H54 (cell line): Measurements from ENCODE around the gene MTHFS.
"Not testable (repeated sequence)": the region's sequence is repeated elsewhere in the genome, so short reads cannot be mapped to it uniquely, and the experiment has no call there.

Source experiments
- DNase-seq: peaks from one replicate; pipeline ENCODE4 v3.0.0; 2011; ENCODE audit warnings: low spot score, mixed read lengths; ENCODE audit not compliant: insufficient read length
- FAIRE-seq: peaks from 3 replicates; lab custom pipeline; 2011; peaks lifted over from hg19 to GRCh38; lab: Jason Lieb, UNC
- POLR2A ChIP-seq: IDR thresholded peaks from 2 replicates; pipeline ENCODE4 v1.6.1; 2011; ENCODE audit warnings: low read depth, mild to moderate bottlenecking, low read length

Gene MTHFS

DNA sequence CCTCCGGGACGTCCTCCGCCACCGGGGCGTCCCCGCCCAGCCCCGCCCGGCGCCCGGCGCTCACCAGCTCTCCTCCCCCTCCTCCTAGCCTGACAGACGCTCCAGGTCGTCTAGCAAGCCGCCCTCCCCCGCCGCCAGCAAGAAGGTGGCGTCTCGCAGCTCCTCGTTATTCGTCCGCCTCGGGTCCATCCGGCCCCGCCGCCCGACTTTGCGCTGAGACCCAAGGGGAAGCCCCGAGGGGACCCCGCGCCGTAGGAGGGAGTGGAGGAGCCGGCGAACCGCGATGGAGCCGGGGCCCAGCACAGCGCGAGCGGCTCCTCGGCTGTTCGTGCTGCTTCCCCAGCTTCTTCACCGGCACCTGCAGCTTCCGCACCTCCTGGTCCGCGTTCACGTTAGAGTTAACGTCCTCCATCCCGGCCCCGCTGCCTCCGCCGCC is 26.3 kb upstream of the MTHFS start:
- DNase-seq (peak; percentile 35), FAIRE-seq (no peak)
- no peak for TF ChIP-seq POLR2A

DNA sequence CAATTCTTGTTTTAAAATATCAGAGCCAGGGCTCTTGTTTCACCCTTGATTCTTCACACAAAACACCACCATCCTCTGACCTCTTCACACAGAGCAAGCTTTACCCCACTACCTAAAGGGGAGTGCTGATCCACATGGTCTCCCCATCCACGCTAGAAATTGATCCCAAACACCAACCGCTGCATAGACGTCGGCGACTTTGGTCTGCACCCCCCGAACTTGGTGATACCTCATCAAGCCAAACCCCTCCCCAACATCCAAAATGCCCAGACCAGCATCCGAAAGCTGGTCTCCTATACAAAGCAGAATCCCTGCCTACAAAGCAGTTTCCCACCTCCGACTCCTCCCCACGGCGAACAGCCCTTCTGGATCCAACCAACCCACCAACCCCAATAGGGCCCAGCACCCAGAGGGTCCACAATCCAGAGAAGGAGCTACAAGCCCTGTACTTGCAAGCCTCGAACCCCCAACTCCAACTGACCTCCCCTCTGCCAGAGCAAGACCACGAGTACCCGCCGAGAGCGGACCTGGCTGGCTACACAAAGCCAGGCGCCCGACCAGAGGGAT is 25.8 kb upstream of the MTHFS start:
- DNase-seq (no peak), FAIRE-seq (no peak)
- no peak for TF ChIP-seq POLR2A

DNA sequence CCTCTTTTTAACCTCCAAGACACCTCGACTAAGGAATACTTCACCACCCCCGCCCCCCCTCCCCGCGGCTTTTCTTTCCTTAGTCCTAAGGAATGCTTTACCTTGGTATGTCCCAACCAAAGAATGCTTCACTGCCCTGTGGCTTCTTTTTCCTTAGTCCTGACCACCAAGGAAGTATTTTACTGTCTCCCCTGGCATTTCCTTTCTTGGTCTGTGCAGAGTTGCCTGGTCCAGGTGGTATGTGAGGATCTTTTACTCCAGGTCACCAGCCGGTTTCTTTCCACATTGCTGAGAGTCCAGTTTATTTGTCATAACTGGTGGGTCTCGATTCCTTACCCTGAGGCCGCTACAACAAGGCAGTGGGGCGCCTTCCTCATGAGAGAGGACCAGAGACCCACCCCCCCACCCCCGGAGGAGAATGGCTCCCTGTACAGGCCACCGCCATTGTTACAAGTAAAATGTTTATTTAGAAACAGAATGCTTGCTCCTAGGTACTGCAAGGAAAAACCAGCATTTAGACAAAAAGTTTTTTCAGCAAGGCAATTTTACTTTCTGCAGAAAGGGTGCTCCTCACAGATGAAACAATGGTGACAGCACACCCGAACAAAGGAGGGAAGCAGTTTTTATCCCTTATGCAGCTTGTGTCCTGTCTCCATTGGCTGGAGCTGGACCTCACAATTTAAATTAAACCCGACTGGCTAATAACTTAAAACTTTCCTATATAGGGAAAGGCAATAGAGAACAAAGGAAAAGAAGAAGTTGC is 23.1 kb upstream of the MTHFS start:
- FAIRE-seq (no peak), DNase-seq (no peak)
- TF ChIP-seq POLR2A = no peak

DNA sequence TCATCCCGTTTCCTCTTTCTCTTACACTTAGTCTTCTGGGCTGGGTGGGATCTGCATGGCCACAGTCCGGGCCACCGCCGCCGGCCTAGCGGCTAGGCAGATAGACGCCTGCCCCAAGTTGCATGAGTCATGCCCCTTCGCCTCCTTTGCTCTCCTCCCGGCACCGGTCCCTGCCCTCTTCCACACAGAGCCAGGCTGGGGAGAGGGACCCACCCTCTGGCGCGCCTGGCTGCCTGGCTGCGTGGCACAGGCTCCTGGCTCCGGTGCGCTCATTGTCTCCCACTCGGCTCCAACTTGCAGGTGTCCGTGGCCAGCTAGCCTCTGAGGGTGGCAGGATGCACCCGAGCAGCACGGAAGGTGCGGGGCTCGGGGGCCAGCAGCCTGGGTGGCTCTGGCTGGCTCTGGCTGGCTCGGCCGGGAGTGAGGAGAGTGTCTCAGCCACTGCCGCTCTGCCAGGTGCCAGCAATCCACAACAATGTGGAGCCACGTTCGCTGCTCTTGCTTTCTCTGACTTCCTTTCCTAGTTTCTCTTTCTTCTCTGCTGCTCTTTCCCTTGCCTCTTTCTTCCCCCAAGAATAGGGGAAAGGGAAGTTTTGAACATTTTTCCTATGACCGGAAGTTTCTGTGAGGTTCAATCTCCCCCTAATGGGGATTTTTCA is 22.4 kb upstream of the MTHFS start:
- DNase-seq (no peak), FAIRE-seq (no peak)
- no peak for TF ChIP-seq POLR2A

DNA sequence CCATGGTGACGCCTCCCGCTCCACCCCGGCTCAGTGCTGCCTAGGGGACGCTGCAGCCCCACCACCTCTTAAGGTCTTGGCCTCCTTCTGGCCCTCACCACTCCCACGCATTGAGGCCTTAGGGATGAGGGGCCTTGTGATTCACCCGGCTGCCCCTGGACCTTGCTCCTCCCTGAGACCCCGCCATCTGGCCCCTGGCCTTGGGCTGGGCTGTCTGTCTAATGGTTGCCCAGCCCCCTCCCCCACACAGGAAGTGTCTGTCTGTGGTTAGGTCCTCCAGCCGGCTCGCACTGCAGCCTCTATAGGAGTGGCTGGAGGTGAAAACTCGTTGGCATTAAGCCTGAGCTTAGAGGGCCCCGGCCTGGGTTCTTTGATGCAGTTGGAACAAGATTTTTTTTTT is 21.5 kb upstream of the MTHFS start:
- no peak for FAIRE-seq
- no peak for TF ChIP-seq POLR2A
- no peak for DNase-seq

DNA sequence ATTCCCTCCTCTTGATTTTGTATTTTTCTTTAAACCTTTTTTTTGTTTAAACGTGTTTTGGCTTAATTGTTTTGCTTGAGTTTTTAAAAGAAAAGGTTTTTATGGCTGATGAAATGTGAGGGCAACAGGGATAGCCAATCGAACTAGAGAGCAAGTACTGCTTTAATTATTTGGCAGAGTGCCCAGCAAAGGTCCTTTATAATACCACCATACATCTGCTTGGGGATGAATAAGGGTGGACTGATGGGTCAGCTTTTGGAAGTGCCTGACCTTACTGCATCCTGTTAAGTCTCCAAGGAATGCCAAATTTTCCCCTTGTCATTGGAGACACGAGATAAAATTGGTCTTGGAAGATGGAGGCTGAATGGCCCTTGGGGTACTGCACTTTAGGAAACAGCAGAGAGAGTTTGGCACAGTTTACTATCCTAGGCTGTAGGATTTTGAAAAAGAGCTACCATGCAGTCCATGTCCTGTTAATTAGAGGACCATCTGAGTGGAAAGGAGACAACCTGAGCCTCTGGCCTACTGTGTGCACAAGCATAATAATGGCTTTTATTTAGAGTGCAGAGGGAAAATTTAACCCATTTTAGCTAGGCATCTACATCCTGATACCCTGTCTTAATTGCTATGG is 19.8 kb upstream of the MTHFS start:
- FAIRE-seq (no peak), DNase-seq (no peak)
- TF ChIP-seq POLR2A = no peak

DNA sequence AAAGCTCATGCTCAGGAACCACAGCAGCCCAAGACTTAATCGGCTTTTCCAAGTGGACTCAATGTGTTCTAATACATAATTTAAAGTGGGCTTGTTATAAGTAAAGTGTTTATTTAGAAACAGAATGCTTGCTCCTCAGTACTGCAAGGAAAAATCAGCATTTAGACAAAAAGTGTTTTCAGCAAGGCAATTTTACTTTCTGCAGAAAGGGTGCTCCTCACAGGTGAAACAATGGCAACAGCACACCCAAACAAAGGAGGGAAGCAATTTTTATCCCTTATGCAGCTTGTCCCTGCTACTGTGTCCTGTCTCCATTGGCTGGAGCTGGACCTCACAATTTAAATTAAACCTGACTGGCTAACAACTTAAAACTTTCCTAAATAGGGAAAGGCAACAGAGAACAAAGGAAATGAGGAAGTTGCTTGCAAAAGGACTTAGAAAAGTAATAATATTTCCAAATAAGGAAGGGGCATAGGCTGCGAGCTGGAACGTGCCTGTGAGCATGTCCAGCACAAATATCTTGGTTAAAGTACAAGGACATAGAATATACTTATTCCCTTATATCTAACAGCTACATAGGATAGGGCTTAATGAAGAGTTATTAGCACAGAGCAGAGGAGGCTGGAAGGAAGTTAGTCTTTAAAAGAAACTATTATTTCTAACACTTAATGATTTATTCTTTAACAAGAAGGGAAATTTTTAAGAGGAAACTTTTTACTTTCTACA is 19.1 kb upstream of the MTHFS start:
- not testable (repeated sequence) for DNase-seq, FAIRE-seq

DNA sequence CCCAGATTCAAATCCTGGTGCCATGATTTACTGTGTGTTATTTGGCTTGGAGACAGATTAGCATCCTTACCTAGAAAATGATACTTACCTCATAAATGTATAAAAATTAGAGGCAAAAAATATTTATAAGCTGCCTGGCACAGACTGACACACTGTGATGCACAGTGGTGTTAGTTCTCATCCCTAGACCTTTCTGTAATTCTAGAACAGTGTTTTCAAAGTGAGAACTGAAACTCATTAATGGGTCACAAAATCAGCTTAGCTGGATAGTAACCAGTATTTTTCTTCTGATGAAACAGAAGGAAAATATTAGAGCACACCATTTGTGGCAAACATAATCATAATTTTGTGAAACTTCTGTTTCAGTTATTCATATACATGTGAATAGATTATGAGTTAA is 17.9 kb upstream of the MTHFS start:
- TF ChIP-seq POLR2A = no peak
- DNase-seq (no peak), FAIRE-seq (no peak)

DNA sequence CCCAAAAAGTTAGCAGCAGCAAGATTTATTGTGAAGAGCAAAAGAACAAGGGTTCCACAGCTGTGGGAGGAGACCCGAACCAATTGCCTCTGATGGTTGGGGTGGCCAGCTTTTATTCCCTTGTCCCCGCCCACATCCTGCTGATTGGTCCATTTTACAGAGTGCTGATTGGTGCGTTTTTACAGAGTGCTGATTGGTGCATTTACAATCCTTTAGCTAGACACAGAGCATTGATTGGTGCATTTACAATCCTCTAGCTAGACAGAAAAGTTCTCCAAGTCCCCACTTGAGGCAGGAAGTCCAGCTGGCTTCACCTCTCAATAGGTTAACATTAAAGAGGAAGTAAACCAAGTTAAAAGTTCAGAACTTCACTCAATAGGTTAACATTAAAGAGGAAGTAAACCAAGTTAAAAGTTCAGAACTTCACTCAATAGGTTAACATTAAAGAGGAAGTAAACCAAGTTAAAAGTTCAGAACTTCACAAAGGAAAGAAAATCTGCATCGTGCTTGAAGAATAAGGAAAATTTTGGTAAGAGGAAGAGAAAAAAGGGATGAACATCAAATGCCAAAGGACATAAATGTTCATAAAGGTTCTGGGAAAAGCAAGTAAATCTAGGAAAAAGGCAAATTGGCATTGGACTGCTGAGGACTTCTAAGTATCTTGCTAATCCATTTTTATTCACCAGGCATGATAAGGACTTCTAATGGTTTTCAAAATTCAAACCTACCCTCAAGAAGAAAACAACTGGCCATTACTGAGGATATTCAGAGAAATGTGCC is 12.9 kb upstream of the MTHFS start:
- DNase-seq, FAIRE-seq: not testable (repeated sequence)

DNA sequence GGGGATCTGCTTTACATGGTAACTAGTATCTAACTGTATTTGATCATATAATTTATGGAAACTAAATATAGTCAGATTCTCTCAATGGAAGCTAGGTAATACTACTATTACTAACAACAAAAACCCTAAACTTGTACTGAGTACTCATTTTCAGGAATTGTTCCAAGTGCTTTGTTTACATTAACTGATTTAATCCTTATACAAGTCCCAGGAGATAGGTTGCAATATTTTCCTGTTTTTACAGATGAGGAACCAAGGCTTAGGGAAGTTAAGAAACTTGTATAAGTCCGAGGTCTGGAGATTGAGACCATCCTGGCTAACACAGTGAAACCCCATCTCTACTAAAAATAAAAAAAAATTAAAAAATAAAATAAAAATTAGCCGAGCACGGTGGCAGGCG is 7.5 kb upstream of the MTHFS start:
- no peak for TF ChIP-seq POLR2A
- DNase-seq = no peak
- no peak for FAIRE-seq

DNA sequence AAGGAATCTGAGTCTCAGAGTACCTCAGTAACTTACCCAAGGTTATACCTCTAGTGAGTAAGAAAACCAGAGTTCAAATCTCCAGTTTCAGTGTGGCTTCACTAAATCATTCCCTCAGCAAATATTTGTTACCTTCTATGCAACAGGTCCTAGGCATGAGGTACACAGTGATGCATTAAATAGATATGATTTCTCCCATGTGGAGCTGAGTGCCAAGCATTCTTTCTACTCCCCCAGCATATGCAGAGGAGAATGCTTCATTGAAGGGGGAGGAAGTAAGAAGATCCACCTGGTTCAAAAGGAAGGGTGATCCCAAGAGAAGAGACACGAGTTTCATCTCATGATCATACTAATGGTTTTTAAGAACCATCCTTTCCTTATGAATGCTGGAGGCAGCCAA is 6.8 kb upstream of the MTHFS start:
- no peak for FAIRE-seq
- TF ChIP-seq POLR2A = no peak
- DNase-seq = no peak

DNA sequence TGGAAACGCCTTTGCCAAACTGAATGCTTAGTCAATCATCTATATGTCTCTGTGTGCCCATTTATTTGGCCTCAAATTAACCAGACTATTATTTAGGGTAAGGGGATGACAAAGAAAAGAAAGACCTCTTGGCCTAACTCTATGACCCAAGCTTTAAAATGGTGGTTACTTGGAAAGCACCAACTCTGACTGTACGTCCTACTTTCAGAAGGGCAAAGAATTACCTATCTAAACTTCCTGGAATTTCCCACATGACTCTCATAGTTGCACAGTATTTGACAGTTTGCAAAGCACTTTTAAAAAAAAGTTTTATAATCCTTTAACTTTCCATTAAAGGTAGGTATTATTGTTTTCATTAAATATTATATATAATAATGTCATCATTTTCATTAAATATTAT is 6.3 kb upstream of the MTHFS start:
- no peak for TF ChIP-seq POLR2A
- FAIRE-seq (no peak), DNase-seq (no peak)

DNA sequence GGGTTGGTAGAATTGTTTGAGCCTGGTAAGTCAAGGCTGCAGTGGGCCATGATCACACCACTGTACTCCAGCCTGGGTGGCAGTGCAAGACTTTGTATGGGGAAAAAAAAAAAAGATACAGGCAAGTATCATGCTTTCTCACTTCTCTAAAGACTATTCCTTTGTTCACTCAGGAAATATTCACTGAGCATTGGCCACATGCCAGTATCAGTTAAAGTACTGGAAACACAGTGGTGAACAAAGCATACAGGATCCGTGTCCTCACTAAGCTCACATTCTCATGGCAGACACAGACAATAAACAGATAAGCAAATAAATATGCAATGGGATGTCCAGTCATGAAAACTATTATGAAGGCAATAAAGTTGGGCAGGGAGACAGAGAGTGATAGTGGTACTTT is 5.1 kb upstream of the MTHFS start:
- no peak for TF ChIP-seq POLR2A

DNA sequence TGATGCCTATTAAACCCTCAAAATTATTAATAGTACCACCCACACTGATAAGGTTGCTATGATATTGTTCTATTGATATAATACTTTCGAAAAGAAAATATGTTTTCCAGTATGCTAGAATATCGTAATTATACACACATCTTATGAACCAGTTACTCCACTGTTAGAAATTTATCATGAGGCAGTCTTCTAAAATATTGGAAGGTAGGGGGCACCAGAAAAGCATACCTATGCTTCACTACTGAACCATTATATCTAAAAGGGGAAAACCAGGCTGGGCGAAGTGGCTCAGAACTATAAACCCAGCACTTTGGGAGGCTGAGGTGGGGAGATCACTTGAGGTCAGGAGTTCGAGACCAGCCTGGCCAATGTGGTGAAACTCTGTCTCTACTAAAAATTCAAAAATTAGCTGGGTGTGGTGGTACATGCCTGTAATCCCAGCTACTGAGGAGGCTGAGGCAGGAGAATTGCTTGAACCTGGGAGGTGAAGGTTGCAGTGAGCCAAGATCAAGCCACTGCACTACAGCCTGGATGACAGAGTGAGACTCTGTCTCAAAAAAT is 4.1 kb upstream of the MTHFS start:
- not testable (repeated sequence) for FAIRE-seq, DNase-seq

More for the DNA sequence above, 5.1 kb upstream of the MTHFS start:
- no peak for DNase-seq
- FAIRE-seq = no peak
